ENCODE results near the gene CYP11A1. TPM values are rescaled to one million over a fixed set of nuclear protein-coding genes. Genes with fewer than 3 reads are reported as not detected.

The CYP11A1 gene
- total RNA-seq, 1 experiment from 2014 or later: 1.7 TPM

DNA sequence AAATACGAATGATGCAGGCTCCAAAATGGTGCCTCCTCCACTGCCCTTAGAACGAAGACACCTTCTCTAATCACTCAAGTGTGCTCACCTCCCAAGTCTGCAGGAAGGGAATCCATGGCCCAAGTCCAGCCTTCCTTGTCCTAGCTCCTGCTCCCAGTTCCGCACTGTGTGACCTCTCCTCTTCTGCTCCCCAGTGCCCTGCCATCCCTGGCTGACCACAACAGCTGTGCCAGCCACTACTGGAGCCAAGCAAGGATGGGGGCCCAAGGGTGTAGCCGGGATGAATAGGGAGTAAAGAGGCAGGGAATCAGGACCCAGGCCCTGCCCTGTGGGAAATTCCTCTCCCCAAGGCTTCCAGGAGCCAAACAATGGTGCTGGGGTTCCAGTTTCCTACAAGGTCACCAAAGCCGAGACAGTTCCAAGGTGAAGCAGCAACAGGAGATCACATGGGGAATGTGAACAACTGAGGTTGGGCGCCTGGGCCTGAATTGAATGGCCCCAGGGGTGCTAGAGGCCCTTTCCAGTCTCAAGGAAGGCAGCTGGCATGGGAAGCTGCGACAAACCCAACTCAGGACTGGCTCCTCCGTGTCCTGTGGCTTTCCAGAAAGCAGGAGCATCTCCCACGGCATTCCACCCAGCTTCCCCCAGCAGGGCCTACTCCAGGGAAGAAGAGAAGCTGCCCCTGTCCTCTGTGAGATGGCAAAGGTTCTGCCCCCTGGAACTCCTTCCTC is 46.1 kb upstream of the CYP11A1 start:
- Histone ChIP-seq H4K8ac (replicated peaks; ENCODE audit: insufficient read length, low read depth, low read length) (no peak overlapping the region), H2AK5ac (ENCODE audit: insufficient read length, low read length) (no peak overlapping the region), H3T11ph (ENCODE audit: low read length) (no peak overlapping the region), H2AFZ (ENCODE audit: low read length) (no peak overlapping the region), H3K18ac (ENCODE audit: insufficient read length, low read depth, low read length) (no peak overlapping the region), H3K79me2 (ENCODE audit: insufficient read depth, low read length) (no peaks in the 10 kb centered on the region), H3K23ac (ENCODE audit: insufficient read length, low read depth, low read length) (no peak overlapping the region), H4K20me1 (ENCODE audit: control insufficient read depth, insufficient read depth, insufficient read length) (no peaks in the 10 kb centered on the region), H2BK15ac (ENCODE audit: low read depth, low read length) (no peak overlapping the region), H4K91ac (ENCODE audit: insufficient read length, low read depth, low read length) (no peak overlapping the region), H4K5ac (ENCODE audit: insufficient read length, low read depth, low read length) (no peak overlapping the region), H2BK12ac (ENCODE audit: insufficient read length, low read depth, low read length) (no peak overlapping the region), H3K27me3 (ENCODE audit: insufficient read depth, low read length) (no peaks in the 10 kb centered on the region), H3K27ac (ENCODE audit: insufficient read length, low read depth, low read length) (no peak overlapping the region), H2BK5ac (ENCODE audit: insufficient read length, low read length) (no peak overlapping the region), H3K79me1 (ENCODE audit: insufficient read depth, low read depth, low read length, poor library complexity, severe bottlenecking) (no peaks in the 10 kb centered on the region), H3K4me2 (ENCODE audit: insufficient read depth, insufficient read length, low read length) (no peak overlapping the region), H3K9ac (ENCODE audit: extremely low read depth, insufficient read length, low read length) (no peak overlapping the region), H3K56ac (ENCODE audit: insufficient read length, low read depth, low read length) (no peak overlapping the region), H3K23me2 (ENCODE audit: insufficient read length, low read depth, low read length, poor library complexity, severe bottlenecking) (no peaks in the 10 kb centered on the region), H3K4me1 (ENCODE audit: insufficient read depth, low read length) (no peaks in the 10 kb centered on the region), H3K14ac (ENCODE audit: insufficient read depth, low read length) (no peak overlapping the region), H3K4ac (ENCODE audit: low read depth, low read length) (no peak overlapping the region), H3K9me3 (ENCODE audit: control insufficient read depth, low read depth, low read length) (no peaks in the 10 kb centered on the region), H2BK20ac (ENCODE audit: low read depth, low read length, poor library complexity, severe bottlenecking) (no peak overlapping the region), H2BK120ac (ENCODE audit: low read depth, low read length, poor library complexity, severe bottlenecking) (no peak overlapping the region)
- peak overlapping the region in 1 of 3 experiments; percentile 24; a peak in 1 of 7 replicates for H3K27ac Mint-ChIP-seq
- TF ChIP-seq CTCF (conservative IDR thresholded peaks at IDR 0.05): no peak
- no CpG with 5 or more reads among the region's 9 CpGs for WGBS (ENCODE audit: extremely low coverage, insufficient read length, low lambda C conversion rate)
- H3K4me1 Mint-ChIP-seq: peaks cover 0 to 3% of the 10 kb centered on the region in 2 experiments; a peak in 1 of 4 replicates
- H3K9me3 Mint-ChIP-seq: no peaks in the 10 kb centered on the region
- DNase-seq: no peak
- H3K4me3 Mint-ChIP-seq: no peak overlapping the region; a peak in 1 of 5 replicates
- H3K36me3 Mint-ChIP-seq (ENCODE audit: insufficient read depth in 1 of 3, low read depth in 3 of 3): peaks cover 11 to 16% (median 13%) of the 10 kb centered on the region in 3 experiments
- no peaks in the 10 kb centered on the region for H3K27me3 Mint-ChIP-seq (ENCODE audit: low read depth)
